COR-L47 (cell line): ENCODE data around the gene OGDH.

ENCODE experiments used
- DNase-seq: peaks from one replicate; lab custom pipeline; 2025; lab: John Stamatoyannopoulos, UW

The OGDH gene

GRCh38 chr7:44738876-44739665, 132.6 kb downstream of the OGDH start:
- no peak for DNase-seq

GRCh38 chr7:44740055-44740454, 133.6 kb downstream of the OGDH start:
- no peak for DNase-seq

- no peak for DNase-seq
Observed at GRCh38 chr7:44743750-44744149, 137.3 kb downstream of the OGDH start.

- peak; percentile 88 for DNase-seq
Observed at GRCh38 chr7:44748045-44748947, 141.9 kb downstream of the OGDH start, which contains the start of gene ZMIZ2. ZMIZ2 (plus strand) TSS chr7:44748847; CDS start chr7:44756250, 7,403 bp downstream.

- peak; percentile 68 for DNase-seq
Observed at GRCh38 chr7:44748948-44749731, 142.7 kb downstream of the OGDH start.

- no peak for DNase-seq
Observed at GRCh38 chr7:44749992-44750391, 143.6 kb downstream of the OGDH start.

- DNase-seq: no peak
Observed at GRCh38 chr7:44750424-44750823, 144.0 kb downstream of the OGDH start.

GRCh38 chr7:44750921-44751571, 144.6 kb downstream of the OGDH start:
- no peak for DNase-seq

- DNase-seq: no peak
Observed at GRCh38 chr7:44752822-44753221, 146.4 kb downstream of the OGDH start.

- DNase-seq: no peak
Observed at GRCh38 chr7:44754802-44755697, 148.6 kb downstream of the OGDH start.

- DNase-seq: no peak
Observed at GRCh38 chr7:44755698-44756627, 149.5 kb downstream of the OGDH start.

- no peak for DNase-seq
Observed at GRCh38 chr7:44756904-44757303, 150.5 kb downstream of the OGDH start.

- no peak for DNase-seq
Observed at GRCh38 chr7:44757311-44757710, 150.9 kb downstream of the OGDH start.

- DNase-seq: no peak
Observed at GRCh38 chr7:44757739-44758138, 151.3 kb downstream of the OGDH start.
